Activated CD8-positive, alpha-beta T cell treated with anti-CD3 and anti-CD28 coated beads for 36 hours (primary cell): ENCODE data around the gene PYDC2. TPM values are rescaled to one million over a fixed set of nuclear protein-coding genes. Genes with fewer than 3 reads are reported as not detected.

Experiments used
- ATAC-seq: fragments of 200-7000 bp; cut with Tn5 transposase; one replicate; pipeline ENCODE4 v1.10.0; 2021; ENCODE audit warnings: mild to moderate bottlenecking, moderate library complexity
- CTCF ChIA-PET: fragments of 350-600 bp; sonication (Branson Sonifier 250); formaldehyde crosslinking; loops from one replicate; lab custom pipeline; 2021; ENCODE audit warnings: antibody characterized with exemption; lab: Charles Lee
- POLR2A ChIA-PET: fragments of 350-600 bp; sonication (Branson Sonifier 250); formaldehyde crosslinking; loops from one replicate; lab custom pipeline; 2021; ENCODE audit warnings: antibody characterized with exemption; lab: Charles Lee
- DNase-seq: peaks from one replicate; pipeline ENCODE4 v3.0.0-alpha.2; 2020
- H3K27ac Mint-ChIP-seq: one replicate; pipeline ENCODE4 v1.8.0; 2021; ENCODE audit warnings: mild to moderate bottlenecking, mixed read lengths
- H3K27me3 Mint-ChIP-seq: one replicate; pipeline ENCODE4 v1.8.0; 2021; ENCODE audit warnings: mixed read lengths
- H3K36me3 Mint-ChIP-seq: one replicate; pipeline ENCODE4 v1.8.0; 2021; ENCODE audit warnings: low read depth, mixed read lengths
- H3K4me1 Mint-ChIP-seq: one replicate; pipeline ENCODE4 v1.8.0; 2021; ENCODE audit warnings: low read depth, mixed read lengths
- H3K4me3 Mint-ChIP-seq: one replicate; pipeline ENCODE4 v1.8.0; 2021; ENCODE audit warnings: mild to moderate bottlenecking, moderate library complexity, mixed read lengths
- H3K9me3 Mint-ChIP-seq: one replicate; pipeline ENCODE4 v1.8.0; 2021; ENCODE audit warnings: mixed read lengths
- intact Hi-C: fragments of 100-400 bp; cut with micrococcal nuclease; formaldehyde crosslinking; loops from one replicate; pipeline ENCODE4 v1.10.0; 2022
- total RNA-seq, 2 experiments: library from RNA; stranded (reverse); gene quantifications; one replicate each; pipeline ENCODE4 v1.2.3, GENCODE V29; 2021
- TF ChIP-seq, protein P1 (sequence below): fragments of 200-600 bp; IDR thresholded peaks from one replicate; pipeline ENCODE4 v1.8.0; 2022; ENCODE audit warnings: antibody characterized with exemption, mild to moderate bottlenecking

PYDC2 gene
- total RNA-seq, 2 experiments from 2014 or later = not detected

DNA sequence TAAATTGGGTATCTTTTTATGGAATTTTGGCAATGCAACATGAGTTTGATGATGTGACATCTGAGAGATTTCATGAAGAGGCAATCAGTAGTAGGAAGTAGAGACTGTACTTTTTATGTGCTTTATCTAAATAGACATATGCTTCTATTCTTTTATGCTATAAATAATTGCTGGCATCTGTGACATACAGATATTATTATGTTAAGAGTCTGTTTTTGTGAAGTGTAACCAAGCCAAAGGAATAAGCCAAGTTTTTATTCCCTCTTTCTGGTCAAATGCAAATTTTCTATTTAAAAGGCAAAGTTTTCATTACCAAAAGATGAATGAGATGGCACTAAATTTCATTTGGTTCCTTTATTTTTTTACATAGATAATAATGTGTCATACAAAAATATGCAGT is 32.4 kb downstream of the PYDC2 start:
- ChIA-PET POLR2A (no interaction called here), CTCF (no interaction called here)
- no peak overlapping the region for H3K4me3 Mint-ChIP-seq
- H3K27ac Mint-ChIP-seq = no peak overlapping the region
- no peaks in the 10 kb centered on the region for H3K36me3 Mint-ChIP-seq
- ATAC-seq (no peak), DNase-seq (no peak)
- no peaks in the 10 kb centered on the region for H3K9me3 Mint-ChIP-seq
- H3K27me3 Mint-ChIP-seq = no peaks in the 10 kb centered on the region
- TF ChIP-seq, protein P1, sequence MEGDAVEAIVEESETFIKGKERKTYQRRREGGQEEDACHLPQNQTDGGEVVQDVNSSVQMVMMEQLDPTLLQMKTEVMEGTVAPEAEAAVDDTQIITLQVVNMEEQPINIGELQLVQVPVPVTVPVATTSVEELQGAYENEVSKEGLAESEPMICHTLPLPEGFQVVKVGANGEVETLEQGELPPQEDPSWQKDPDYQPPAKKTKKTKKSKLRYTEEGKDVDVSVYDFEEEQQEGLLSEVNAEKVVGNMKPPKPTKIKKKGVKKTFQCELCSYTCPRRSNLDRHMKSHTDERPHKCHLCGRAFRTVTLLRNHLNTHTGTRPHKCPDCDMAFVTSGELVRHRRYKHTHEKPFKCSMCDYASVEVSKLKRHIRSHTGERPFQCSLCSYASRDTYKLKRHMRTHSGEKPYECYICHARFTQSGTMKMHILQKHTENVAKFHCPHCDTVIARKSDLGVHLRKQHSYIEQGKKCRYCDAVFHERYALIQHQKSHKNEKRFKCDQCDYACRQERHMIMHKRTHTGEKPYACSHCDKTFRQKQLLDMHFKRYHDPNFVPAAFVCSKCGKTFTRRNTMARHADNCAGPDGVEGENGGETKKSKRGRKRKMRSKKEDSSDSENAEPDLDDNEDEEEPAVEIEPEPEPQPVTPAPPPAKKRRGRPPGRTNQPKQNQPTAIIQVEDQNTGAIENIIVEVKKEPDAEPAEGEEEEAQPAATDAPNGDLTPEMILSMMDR = no peak
- intact Hi-C loops = no loop called here
- H3K4me1 Mint-ChIP-seq = no peaks in the 10 kb centered on the region

DNA sequence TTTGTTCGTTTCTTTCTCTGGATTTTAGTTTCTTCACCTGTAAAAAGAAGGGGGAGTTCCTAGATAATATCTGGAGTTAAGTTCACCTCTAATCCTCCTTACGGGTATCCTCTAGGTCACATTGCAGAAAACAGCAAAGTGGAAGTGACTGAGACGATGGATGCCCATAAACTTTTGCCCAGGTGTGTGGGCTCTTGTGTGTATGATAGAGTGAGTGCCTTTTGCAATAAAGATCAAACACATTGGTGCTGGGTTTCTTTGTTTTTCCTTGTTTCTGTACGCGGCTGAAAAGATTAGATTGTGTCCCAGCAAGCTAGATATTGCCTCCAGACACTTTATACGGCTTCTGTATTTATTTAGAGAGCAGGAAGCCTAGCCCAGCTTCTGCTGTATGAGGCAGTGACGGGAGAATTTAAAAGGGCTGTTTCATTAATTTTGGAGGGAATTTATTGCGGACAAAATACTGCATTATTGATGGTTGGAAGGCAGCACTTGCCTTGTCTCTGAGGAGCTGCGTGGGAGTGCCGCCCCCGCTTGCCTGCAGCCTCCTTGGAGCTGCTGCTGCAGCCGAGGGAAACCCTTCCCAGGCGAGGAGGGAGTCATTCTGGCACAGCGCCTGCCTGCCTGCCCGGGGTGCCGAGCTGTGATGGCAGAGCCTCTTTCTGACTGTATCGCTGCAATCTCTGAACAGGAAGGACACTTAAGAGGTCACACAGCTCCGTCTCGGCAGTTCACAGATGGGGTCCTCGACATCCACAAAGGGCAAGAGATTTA is 38.5 kb downstream of the PYDC2 start:
- Mint-ChIP-seq H3K4me1 (no peaks in the 10 kb centered on the region), H3K36me3 (no peaks in the 10 kb centered on the region), H3K27me3 (no peaks in the 10 kb centered on the region), H3K9me3 (peaks cover 3% of the 10 kb centered on the region), H3K4me3 (no peak overlapping the region), H3K27ac (no peak overlapping the region)
- DNase-seq (no peak), ATAC-seq (no peak)
- intact Hi-C loops = no loop called here
- TF ChIP-seq, protein P1 = no peak
- ChIA-PET CTCF (no interaction called here), POLR2A (no interaction called here)

DNA sequence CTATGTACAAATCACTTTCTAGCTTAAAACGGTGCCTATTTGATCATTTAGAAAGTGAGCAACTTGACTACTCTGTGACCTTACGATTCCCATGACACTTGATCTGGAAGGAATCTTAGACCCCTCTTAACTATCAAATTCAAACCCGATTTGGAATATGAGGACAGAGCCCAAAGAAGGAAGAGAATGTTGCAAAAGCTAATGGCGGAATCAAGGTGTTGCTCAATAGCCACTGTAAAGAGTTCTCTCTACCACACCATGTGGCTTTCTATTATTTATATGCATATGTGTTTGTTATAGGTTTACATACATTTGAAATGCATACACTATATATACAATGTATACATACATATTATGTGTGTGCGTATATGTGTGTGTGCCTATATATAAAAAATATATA is 39.9 kb downstream of the PYDC2 start:
- DNase-seq = no peak
- intact Hi-C loops = no loop called here
- Mint-ChIP-seq H3K9me3 (peaks cover 3% of the 10 kb centered on the region), H3K27me3 (no peaks in the 10 kb centered on the region), H3K4me3 (no peak overlapping the region), H3K27ac (no peak overlapping the region), H3K36me3 (no peaks in the 10 kb centered on the region), H3K4me1 (no peaks in the 10 kb centered on the region)
- TF ChIP-seq, protein P1 = no peak
- ChIA-PET CTCF (no interaction called here), POLR2A (no interaction called here)
- no peak for ATAC-seq

DNA sequence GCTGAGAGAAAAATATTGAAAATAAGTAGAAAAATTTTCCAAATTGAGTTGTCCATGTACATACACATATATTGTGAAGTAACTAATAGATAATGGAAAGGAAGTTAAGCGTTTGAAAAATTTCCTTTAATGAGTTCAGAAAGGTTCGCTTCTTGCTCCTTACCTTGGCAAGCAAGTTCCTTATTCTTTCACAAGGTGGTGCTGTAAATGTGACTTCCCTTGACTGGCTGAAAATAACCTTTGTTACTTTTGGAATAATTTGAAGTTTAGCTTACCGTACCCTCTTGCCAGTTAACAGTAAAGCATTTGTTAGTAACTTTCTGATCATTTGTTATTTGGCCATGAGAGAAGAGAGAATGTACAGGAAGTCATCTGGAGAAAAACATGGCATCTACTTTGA is 41.6 kb downstream of the PYDC2 start:
- Mint-ChIP-seq H3K36me3 (no peaks in the 10 kb centered on the region), H3K9me3 (peaks cover 3% of the 10 kb centered on the region), H3K27ac (no peak overlapping the region), H3K4me1 (no peaks in the 10 kb centered on the region), H3K27me3 (no peaks in the 10 kb centered on the region), H3K4me3 (no peak overlapping the region)
- intact Hi-C loops = no loop called here
- ChIA-PET POLR2A (no interaction called here), CTCF (no interaction called here)
- TF ChIP-seq, protein P1 = no peak
- ATAC-seq (no peak), DNase-seq (no peak)

- Mint-ChIP-seq H3K27ac (no peak overlapping the region), H3K4me3 (no peak overlapping the region), H3K36me3 (no peaks in the 10 kb centered on the region), H3K27me3 (no peaks in the 10 kb centered on the region), H3K9me3 (peaks cover 4% of the 10 kb centered on the region), H3K4me1 (no peaks in the 10 kb centered on the region)
- no peak for ATAC-seq
- TF ChIP-seq, protein P1 = no peak
- intact Hi-C loops = no loop called here
- CTCF ChIA-PET = no interaction called here
- POLR2A ChIA-PET = no interaction called here
- DNase-seq = no peak
Measured at GRCh38 chr3:191509078-191509477, 48.1 kb downstream of the PYDC2 start.

Other genes starting within 250 kb of the PYDC2 start
- 1 to 10 TPM; 7.3 to 7.6 TPM for gene CCDC50, start 131.8 kb upstream of the PYDC2 start, total RNA-seq
- not detected for gene UTS2B, start 130.6 kb upstream of the PYDC2 start, total RNA-seq